ENCODE data around the gene ZBTB18. TPM values are rescaled to one million over a fixed set of nuclear protein-coding genes. Genes with fewer than 3 reads are reported as not detected.

ZBTB18 gene
- total and polyA plus RNA-seq, 4 donors = 8.9 to 21.3 (median 18.4) TPM

GRCh38 chr1:244082969-244083368 lies 31.9 kb downstream of the ZBTB18 start:
- no peaks in the 10 kb centered on the region for H3K4me1 ChIP-seq (ENCODE audit: control insufficient read depth in 5 of 5, insufficient read depth in 5 of 5, low read length in 5 of 5)
- 94 to 95% methylated on average over 3 of the region's 3 CpGs for WGBS, 2 donors
- ATAC-seq (ENCODE audit: insufficient read depth, low FRiP score) (no peak), DNase-seq (no peak)
- no peak overlapping the region for H3K27ac ChIP-seq (ENCODE audit: low read depth in 1 of 2, low read length in 1 of 2)
- no peak overlapping the region for H3K9ac ChIP-seq (ENCODE audit: insufficient read depth in 1 of 2, low read length in 2 of 2)
- no peak overlapping the region for H3K4me3 ChIP-seq
- H3K36me3 ChIP-seq (ENCODE audit: control insufficient read depth in 4 of 4, insufficient read depth in 4 of 4, low read length in 4 of 4) = no peaks in the 10 kb centered on the region
- H3K9me3 ChIP-seq (ENCODE audit: control insufficient read depth in 4 of 4, insufficient read depth in 3 of 4, low read length in 3 of 4) = peaks cover 0 to 4% (median 1%) of the 10 kb centered on the region in 4 donors
- TF ChIP-seq CTCF (IDR thresholded peaks at IDR 0.05; ENCODE audit: control extremely low read depth, extremely low read depth) = no peak
- no peaks in the 10 kb centered on the region for H3K27me3 ChIP-seq (ENCODE audit: control insufficient read depth in 3 of 3, insufficient read depth in 3 of 3, low read length in 2 of 3)

- H3K27me3 ChIP-seq (ENCODE audit: control insufficient read depth in 3 of 3, insufficient read depth in 3 of 3, low read length in 2 of 3) = no peaks in the 10 kb centered on the region
- H3K9me3 ChIP-seq (ENCODE audit: control insufficient read depth in 4 of 4, insufficient read depth in 3 of 4, low read length in 3 of 4) = peaks cover 0 to 4% (median 1%) of the 10 kb centered on the region in 4 donors
- no peak overlapping the region for H3K9ac ChIP-seq (ENCODE audit: insufficient read depth in 1 of 2, low read length in 2 of 2)
- ATAC-seq (ENCODE audit: insufficient read depth, low FRiP score) = no peak
- H3K4me3 ChIP-seq = no peak overlapping the region
- no peak for DNase-seq
- H3K27ac ChIP-seq (ENCODE audit: low read depth in 1 of 2, low read length in 1 of 2) = no peak overlapping the region
- TF ChIP-seq CTCF (IDR thresholded peaks at IDR 0.05; ENCODE audit: control extremely low read depth, extremely low read depth) = no peak
- H3K36me3 ChIP-seq (ENCODE audit: control insufficient read depth in 4 of 4, insufficient read depth in 4 of 4, low read length in 4 of 4) = no peaks in the 10 kb centered on the region
- no peaks in the 10 kb centered on the region for H3K4me1 ChIP-seq (ENCODE audit: control insufficient read depth in 5 of 5, insufficient read depth in 5 of 5, low read length in 5 of 5)
- WGBS, 2 donors = 51 to 68% methylated on average over 5 of the region's 5 CpGs
Observed at GRCh38 chr1:244083383-244083943, 32.4 kb downstream of the ZBTB18 start.

GRCh38 chr1:244084763-244085162 lies 33.7 kb downstream of the ZBTB18 start:
- H3K27ac ChIP-seq (ENCODE audit: low read depth in 1 of 2, low read length in 1 of 2) = no peak overlapping the region
- H3K36me3 ChIP-seq (ENCODE audit: control insufficient read depth in 4 of 4, insufficient read depth in 4 of 4, low read length in 4 of 4) = no peaks in the 10 kb centered on the region
- WGBS, 2 donors = 33 to 43% methylated on average over 3 of the region's 3 CpGs
- no peak overlapping the region for H3K9ac ChIP-seq (ENCODE audit: insufficient read depth in 1 of 2, low read length in 2 of 2)
- no peaks in the 10 kb centered on the region for H3K27me3 ChIP-seq (ENCODE audit: control insufficient read depth in 3 of 3, insufficient read depth in 3 of 3, low read length in 2 of 3)
- H3K4me1 ChIP-seq (ENCODE audit: control insufficient read depth in 5 of 5, insufficient read depth in 5 of 5, low read length in 5 of 5) = peaks cover 0 to 4% (median 0%) of the 10 kb centered on the region in 5 donors
- peaks cover 0 to 4% (median 1%) of the 10 kb centered on the region in 4 donors for H3K9me3 ChIP-seq (ENCODE audit: control insufficient read depth in 4 of 4, insufficient read depth in 3 of 4, low read length in 3 of 4)
- DNase-seq (no peak), ATAC-seq (ENCODE audit: insufficient read depth, low FRiP score) (no peak)
- no peak overlapping the region for H3K4me3 ChIP-seq
- no peak for TF ChIP-seq CTCF (IDR thresholded peaks at IDR 0.05; ENCODE audit: control extremely low read depth, extremely low read depth)

GRCh38 chr1:244085891-244086290 lies 34.8 kb downstream of the ZBTB18 start:
- peaks cover 0 to 6% (median 0%) of the 10 kb centered on the region in 5 donors for H3K4me1 ChIP-seq (ENCODE audit: control insufficient read depth in 5 of 5, insufficient read depth in 5 of 5, low read length in 5 of 5)
- H3K9me3 ChIP-seq (ENCODE audit: control insufficient read depth in 4 of 4, insufficient read depth in 3 of 4, low read length in 3 of 4) = peaks cover 0 to 4% (median 1%) of the 10 kb centered on the region in 4 donors
- H3K36me3 ChIP-seq (ENCODE audit: control insufficient read depth in 4 of 4, insufficient read depth in 4 of 4, low read length in 4 of 4) = no peaks in the 10 kb centered on the region
- TF ChIP-seq CTCF (IDR thresholded peaks at IDR 0.05; ENCODE audit: control extremely low read depth, extremely low read depth) = no peak
- WGBS, 2 donors = 88 to 99% methylated on average over 2 of the region's 2 CpGs
- H3K9ac ChIP-seq (ENCODE audit: insufficient read depth in 1 of 2, low read length in 2 of 2) = no peak overlapping the region
- DNase-seq = no peak
- no peak overlapping the region for H3K4me3 ChIP-seq
- no peak overlapping the region for H3K27ac ChIP-seq (ENCODE audit: low read depth in 1 of 2, low read length in 1 of 2)
- ATAC-seq (ENCODE audit: insufficient read depth, low FRiP score) = no peak
- H3K27me3 ChIP-seq (ENCODE audit: control insufficient read depth in 3 of 3, insufficient read depth in 3 of 3, low read length in 2 of 3) = no peaks in the 10 kb centered on the region
